Forelimb muscle (tissue), 1 donor: ENCODE results near the gene VWA5A. TPM values are rescaled to one million over a fixed set of nuclear protein-coding genes. Genes with fewer than 3 reads are reported as not detected.
"Not testable (repeated sequence)": the region's sequence is repeated elsewhere in the genome, so short reads cannot be mapped to it uniquely, and the experiment has no call there.

Experiments used
- DNase-seq: peaks from one replicate; pipeline ENCODE4 v3.0.0-alpha.2; 2013; ENCODE audit warnings: low read depth
- polyA plus RNA-seq: library from polyadenylated mRNA; unstranded; fragments of 120-200 nt; gene quantifications from one replicate; pipeline ENCODE4 v1.2.1, GENCODE V29; 2013; ENCODE audit not compliant: insufficient read length

Gene VWA5A
- polyA plus RNA-seq, 1 donor = 114 TPM

DNA sequence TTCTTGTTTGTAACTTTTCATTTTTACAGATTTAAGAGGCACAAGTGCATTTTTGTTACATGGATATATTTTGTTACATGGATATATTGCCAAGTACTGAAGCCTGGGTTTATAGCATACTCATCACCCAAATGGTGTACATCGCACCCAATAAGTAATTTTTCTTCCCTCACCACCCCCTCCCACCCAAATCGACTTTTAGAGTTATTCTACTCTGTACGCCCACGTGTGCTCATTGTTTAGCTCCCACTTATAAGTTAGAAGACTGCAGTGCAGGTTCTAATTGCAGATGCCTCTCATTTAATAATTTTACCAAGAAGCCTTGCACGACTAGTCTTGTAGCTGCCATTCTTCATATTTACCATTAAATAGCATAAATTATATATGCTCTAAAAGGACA, 20.5 kb upstream of the VWA5A start:
- no peak for DNase-seq

DNA sequence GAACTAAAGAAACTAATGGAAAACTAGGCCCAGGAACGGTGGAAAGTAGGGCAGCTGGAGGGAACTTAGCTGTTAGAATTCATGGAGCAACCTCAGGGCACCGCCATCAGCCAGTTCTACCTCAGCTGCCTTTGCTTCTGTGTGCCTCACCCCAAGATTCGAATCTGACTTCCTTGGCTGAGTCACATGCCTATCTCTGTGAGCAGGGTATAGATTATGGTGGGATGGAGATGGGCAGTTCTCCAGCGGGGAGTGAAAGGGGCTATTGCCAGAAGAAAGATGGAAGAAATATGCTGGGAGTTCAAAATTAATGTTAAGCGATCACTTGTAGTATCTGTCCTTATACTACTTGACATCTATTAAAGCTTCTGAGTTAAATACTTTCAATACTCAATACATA, 18.9 kb upstream of the VWA5A start:
- DNase-seq = no peak

DNA sequence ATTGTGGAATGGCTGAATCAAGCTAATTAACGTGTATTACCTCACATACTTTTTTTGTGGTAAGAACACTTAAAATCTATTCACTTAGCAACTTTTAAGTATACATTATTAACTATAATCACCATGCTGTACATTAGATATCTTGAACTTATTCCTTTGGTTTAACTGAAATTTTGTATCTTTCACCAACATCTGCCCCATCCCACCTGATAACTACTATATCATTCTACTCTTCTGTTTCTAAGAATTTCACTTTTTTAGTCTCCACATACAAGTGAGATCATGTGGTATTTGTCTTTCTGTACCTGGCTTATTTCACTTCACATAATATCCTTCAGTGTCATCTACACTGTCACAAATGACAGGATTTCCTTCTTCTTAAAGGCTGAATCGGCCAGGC, 17.1 kb upstream of the VWA5A start:
- DNase-seq = no peak

DNA sequence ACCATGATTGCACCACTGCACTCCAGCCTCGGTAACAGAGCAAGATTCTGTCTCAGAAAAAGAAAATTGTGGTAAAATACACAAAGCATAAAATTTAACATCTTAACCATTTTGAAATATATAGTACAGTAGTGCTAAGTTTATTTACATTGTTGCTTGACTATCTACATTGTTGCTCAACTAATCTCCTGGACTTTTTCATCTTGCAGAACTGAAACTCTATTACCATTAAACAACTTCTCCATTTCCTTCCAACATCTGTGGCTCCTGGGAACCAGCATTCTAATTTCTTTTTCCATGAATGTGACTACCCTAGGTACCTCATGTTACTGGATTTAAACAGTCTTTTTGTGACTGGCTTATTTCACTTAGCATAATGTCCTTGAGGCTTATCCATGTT, 13.5 kb upstream of the VWA5A start:
- no peak for DNase-seq

DNA sequence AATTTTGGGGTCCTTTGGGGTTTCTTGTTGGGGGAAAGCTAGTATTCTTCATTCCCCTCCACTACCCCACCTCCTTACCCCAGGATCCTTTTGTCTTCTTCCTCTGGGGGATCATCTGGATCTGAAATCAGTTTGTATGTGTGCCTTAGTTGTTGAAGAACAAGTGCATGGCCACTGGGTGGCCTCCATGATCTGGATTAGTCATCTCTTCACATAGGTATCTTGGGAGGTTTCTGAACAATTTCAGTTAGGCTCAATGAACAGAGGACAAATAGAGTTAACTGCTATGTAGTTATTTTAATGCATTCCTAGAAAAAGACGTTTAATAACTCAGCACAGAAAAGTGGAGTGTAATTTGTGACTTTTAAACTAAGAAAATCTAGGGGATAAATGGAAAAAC, 7.1 kb upstream of the VWA5A start:
- DNase-seq = no peak

DNA sequence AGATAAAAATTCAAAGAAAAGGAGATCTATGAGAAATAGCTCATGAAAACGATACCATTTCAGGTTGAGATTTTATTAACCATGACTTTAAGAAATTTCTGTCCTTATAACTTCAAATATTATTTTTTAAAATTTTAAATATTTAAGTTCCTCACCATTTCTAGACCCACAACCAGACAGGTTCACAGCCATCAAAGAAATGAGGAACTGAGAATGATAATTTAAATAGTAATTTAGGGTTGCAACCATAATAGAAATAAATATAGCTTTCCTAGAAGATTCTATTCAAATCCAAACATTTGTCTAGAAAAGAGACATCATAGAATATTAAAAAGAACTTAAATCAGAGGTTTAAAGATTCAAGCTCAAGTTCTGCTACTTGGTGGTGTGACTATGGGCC, 5.9 kb upstream of the VWA5A start:
- no peak for DNase-seq

DNA sequence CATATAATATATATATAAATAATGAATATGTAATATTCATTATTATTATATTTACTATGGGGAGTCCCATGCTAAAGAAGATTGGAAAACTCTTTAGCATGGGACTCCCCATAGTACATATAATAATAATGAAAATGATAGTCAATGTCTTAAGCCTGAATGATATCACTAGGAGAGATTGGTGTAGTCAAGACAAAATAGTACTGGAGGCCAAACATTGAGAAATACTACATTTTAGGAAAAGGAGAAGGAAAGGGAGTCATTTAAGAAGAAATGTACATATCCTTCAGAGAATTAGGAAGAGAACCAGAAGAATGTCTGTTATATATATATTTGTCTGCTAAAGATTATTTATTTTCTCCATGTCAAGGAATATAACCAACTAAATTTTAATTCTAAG, 5.0 kb upstream of the VWA5A start:
- no peak for DNase-seq

DNA sequence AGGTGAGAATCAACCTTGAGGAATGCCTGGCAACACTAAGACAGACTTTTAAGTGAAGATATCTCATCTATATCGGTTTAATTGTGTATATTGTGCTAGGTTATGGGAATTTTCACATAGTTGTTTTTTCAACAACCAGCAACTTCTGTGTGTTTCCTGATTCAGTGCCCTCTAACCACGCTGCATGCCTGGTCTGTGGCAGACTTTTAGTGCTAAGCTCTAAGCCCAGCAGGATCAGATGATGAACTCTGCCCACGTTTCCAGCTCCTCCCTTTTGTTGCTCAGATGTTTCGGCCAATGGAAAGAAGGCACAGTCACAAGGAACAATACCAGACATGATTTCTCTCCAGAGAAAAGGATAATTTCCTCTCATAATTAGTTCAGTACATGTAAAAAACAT, 1.4 kb upstream of the VWA5A start:
- DNase-seq = no peak

DNA sequence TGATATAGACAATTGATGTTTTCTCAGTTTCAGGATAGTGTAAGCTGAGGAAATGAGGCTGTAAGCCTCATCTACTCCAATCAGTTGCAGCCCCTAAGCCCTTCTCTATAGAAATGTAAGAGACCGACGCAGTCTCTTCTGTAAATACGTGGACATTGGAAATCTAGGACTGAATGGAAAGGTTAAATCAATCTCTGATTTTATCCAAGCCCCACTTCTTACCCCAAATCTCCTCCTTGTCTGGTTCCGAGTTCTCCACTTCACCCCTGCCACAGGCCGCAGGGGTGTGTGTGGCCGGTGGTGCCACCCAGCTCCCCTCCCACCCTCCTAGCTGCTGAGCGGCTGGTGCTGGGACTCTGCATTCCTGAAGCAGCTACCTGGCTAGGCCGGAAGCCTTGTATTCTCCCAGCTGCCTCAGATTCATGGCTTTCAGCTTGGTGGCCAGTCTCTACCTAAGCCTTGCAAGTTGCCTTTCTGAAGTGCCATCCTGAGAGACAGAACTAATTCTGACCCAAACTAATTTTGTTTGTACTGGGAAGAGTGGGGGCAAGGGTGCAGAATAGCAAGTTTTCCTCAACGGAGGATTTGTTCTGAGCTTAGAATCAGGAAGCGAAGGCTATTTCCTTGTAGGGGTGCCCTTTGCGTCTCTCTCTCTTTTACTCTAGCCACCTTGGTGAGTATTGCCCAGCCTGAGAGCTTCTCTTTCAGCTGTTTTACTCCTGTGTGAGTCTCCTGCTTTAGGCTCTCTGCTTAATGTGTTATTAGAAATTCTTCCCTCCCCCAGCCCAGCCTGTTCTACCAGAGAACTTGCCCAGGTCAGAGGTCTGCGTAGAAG, 749 bp downstream of the VWA5A start:
- DNase-seq = no peak

DNA sequence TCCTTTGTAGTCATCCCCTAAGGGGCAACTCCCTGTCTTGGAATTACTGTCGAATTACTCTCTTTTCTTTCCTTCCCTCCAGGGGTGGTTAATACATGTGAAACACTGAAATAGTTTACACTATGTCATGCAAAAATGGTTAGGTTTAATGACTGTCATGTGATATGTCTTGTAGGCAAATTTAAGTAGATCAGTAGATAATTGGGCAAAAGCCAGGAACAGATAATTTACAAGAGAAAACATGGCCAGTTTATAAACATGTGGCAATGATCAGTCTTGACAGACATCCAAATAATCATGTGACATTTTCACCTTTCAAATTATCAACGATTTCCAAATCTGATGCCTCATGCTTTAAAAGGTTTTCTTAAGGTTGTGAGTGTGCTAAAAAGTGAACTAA, 3.9 kb downstream of the VWA5A start:
- no peak for DNase-seq

DNA sequence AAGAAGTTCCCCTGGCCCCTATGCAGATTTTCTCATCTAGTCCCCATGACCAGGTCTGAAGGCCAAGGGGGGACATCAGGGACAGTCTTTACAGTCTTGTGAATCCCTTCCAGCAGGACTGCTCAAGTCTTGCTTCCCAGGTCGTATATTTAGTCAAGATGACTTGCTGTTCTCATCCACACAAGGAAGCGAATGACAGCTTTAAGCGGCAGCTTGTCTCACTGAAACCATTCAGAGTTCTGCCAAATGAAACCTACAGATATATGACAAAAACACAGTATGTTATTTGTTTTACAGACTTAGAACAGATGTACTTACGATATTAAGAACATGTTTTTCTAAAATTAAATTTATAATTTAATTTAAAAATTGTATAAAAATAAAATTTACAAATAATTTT, 5.6 kb downstream of the VWA5A start:
- DNase-seq = no peak

DNA sequence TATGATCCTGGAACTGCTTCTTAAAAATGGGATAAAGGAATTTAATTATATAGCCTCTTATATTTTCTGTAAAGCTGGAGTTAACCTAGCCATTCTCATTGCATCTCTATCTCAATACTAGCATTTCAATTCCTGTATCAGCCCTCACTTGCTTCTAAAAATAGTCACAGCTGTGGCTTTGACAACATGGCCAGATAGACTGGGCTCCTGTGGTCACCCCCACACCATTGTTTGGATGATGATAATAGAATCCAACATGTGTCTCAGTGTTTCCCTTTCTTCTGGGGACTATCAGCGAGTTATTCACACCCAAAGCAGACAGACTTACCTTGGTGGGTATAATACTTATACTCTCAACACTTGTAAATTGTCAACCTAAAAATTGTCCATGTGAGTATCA, 6.9 kb downstream of the VWA5A start:
- no peak for DNase-seq

DNA sequence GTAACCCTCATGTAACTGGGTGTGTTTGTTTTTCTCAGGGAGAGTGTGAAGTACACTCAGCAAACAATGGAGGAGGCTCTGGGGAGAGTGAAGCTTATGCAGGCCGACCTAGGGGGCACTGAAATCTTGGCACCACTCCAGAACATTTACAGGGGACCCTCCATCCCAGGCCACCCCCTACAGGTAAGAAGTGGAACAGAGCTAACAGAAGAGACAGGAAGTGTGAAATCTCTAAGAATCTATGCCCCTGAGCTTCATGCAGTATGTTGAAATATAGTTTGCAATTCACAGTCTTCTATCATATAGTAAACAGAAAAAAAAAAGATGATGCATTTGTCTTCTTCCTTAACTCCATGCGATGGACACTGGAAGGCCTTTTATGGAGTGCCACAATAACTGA, 8.4 kb downstream of the VWA5A start:
- DNase-seq = no peak

DNA sequence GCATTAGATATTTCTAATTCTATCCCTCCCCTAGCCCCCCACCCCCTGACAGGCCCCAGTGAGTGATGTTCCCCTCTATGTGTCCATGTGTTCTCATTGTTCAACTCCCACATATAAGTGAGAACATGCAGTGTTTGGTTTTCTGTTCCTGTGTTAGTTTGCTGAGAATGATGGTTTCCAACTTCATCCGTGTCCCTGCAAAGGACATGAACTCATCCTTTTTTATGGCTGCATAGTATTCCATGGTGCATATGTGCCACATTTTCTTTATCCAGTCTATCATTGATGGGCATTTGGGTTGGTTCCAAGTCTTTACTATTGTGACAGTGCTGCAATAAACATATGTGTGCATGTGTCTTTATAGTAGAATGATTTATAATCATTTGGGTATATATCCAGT, 11.9 kb downstream of the VWA5A start:
- DNase-seq = not testable (repeated sequence)

DNA sequence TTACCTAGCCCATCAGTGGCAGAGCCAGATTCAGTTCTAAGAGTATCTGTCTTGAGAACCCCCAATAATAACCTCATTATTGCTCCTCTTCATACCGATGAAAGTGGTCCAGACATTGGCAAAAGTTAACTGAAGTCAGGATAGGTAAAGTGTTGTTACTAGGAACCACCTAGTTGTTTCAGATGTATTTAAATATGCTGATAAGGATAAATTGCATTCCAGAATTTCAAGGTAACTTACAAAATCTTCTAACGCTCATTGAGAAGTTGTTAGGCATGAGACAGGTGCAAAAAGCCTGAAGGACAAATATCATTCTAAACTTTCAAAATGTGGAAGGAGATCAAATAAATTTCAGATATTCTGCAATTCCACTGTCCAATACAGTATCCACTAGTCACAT, 27.8 kb downstream of the VWA5A start:
- DNase-seq = no peak

DNA sequence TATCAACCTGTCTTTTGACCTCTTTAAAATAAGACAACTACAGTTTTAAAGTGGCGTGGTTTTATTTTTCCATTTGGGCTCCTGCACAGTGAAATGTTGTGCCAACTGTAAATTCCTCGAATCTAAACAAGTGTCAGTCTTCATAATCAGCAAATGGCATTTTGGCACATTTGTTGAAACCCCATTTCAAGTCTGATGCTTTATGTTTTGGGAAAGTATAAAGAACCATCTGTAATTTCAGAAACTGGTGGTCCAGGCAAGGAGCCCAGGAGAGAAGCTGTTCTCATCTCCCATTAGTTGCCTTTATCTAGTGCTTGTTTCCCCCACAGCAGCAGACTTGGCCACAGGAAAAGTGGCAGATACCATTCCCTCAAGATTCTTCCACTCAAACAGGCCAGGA, 32.7 kb downstream of the VWA5A start:
- DNase-seq = no peak

DNA sequence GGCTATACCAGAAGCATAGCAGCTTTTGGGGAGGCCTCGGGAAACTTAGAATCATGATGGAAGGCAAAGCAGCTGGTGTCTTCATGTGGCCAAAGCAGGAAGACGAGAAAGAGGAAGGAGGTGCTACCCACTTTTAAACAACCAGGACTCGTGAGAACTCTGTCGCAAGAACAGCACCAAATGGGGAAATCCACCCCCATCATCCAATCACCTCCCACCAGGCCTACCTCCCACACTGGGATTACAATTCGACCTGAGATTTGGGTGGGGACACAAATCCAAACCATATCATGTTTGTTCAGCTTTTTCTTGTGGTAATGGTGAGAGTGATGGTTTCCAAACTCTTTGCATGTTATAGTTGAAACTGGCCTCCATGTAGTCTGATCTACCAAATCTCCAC, 35.4 kb downstream of the VWA5A start:
- DNase-seq = no peak

DNA sequence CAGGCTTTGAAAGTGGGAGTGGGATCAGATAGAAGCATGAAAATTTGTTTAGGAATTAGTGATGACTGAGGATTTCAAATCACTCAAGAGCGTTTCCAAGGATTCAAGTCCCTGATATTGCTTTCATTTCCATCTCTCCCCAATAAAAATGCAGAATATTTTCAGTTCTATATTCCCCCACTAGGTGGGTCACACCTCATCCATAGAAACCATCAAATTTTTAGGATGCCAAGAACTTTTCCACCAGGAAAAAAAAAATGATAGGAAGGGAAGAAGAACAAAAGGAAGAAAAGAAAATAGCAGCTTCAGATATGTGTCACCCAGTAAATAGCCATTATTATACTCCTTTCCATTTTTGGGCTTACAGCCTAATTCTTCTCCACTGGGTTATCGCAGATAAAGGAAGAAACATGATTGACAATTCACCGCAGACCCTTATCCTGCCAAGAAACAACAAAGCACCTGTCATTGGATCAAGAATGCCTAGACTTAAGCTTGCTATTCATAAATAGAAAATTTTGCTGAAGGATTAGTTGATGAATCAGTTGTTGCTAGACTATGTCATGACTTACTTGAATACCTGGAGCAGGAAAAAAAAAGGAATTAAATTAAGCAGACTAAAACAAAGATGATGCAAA, 37.6 kb downstream of the VWA5A start:
- no peak for DNase-seq

DNA sequence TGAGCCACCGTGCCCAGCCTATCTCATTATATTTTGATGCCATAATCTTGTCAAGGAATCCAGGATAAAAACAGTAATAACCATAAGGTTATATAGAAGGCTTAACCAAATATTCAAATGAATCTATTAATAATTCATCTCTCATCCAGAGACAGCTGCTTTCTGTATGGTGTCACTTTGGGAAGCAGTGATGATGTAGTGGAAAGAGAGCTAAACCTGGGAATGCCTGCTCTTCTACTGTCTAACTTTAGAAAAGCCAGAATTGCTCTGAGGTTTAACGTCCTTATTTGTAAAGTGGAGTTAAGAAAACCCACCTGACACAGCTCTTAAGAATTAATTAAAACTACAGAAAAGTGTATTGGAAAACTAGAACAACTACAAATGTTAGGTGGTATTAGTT, 38.6 kb downstream of the VWA5A start:
- no peak for DNase-seq

DNA sequence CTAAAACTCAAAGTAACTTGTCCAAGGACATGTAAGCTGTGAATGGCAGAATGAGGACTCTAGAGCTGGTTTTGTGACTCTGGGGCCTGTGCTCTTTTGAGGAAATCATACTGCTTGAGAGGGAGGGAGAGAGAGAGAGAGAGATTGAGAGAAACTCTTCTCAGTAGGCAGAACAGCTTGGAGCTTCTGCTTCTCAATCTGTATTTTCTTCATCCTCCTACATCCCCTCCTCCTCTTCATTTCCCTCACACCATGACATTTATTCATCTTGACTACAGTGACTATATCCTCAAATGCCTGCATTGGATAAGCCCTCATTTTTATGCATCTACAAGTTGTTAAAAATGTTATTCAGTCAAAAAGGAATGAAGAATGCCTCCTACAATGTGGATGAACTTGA, 44.2 kb downstream of the VWA5A start:
- no peak for DNase-seq

DNA sequence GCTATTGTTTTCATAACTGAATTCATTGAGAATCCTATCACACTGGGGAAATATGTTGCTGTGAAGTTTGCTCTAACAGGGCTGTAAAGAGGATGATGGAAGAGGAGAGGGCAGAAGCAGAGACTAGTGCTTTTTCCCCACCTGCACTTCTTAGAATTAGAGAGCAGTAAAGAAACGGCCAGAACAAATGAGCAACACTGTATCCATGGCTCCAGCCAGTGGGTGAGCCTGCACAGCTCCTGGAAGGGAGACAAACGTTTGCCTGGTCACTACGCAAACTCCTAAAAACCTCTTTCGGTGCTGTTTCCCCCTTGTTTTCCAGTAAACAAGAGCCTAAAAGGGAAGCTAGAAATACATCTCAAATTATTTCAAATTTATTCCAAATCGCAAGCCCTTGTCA, 45.7 kb downstream of the VWA5A start:
- DNase-seq = no peak

DNA sequence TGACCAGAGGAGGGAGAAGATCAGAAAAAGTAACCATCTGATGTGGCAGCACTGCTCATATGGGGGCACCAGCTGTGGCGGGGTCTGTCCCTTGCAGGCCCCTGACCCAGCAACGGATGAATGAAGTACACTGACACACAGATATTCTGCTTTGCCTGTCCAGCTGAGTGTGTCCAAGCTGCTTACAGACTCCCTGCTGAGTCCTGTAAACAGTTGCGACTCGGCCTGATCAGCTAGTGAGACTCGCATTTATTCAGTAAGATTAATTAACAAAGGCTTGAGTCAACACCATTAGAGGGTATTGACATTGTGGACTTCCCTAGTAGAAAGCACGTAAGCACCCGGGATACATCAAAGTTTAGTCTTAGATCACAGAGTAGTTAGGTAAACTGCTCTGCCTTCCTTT, 52.6 kb downstream of the VWA5A start:
- DNase-seq = no peak

DNA sequence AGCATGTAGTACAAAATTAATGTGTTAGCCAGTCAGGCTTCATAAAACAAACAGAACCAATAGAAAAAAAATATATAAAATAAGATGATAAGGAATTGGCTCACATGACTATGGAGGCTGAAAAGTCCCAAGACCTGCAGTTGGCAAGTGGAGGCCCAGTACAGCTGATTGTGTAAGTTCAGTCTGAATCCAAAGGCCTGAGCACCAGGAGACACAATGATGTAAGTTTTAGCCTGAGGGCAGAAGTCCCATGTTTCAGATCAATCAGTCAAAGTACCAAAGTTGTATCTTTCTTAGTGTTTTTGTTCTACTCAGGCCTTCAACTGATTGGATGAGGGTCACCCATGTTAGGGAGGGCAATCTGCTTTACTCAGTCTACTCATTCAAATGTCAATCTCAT, 53.5 kb downstream of the VWA5A start:
- DNase-seq = no peak

DNA sequence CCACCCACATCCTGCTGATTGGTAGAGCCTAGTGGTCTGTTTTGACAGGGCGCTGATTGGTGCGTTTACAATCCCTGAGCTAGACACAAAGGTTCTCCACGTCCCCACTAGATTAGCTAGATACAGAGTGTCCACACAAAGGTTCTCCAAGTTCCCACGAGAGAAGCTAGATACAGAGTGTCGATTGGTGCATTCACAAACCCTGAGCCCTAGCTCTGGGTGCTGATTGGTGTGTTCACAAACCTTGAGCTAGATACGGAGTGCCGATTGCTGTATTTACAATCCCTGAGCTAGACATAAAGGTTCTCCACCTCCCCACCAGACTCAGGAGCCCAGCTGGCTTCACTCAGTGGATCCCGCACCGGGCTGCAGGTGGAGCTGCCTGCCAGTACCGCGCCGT, 55.1 kb downstream of the VWA5A start:
- not testable (repeated sequence) for DNase-seq
